GM18499 (cell line): Measurements from ENCODE around the gene FCAMR.

Experiments used
- ATAC-seq: cut with Tn5 transposase; IDR thresholded peaks from one replicate; pipeline ENCODE4 v1.9.1; 2021; ENCODE audit warnings: moderate number of reproducible peaks; ENCODE audit not compliant: insufficient read depth, unreplicated experiment

Gene FCAMR, protein sequence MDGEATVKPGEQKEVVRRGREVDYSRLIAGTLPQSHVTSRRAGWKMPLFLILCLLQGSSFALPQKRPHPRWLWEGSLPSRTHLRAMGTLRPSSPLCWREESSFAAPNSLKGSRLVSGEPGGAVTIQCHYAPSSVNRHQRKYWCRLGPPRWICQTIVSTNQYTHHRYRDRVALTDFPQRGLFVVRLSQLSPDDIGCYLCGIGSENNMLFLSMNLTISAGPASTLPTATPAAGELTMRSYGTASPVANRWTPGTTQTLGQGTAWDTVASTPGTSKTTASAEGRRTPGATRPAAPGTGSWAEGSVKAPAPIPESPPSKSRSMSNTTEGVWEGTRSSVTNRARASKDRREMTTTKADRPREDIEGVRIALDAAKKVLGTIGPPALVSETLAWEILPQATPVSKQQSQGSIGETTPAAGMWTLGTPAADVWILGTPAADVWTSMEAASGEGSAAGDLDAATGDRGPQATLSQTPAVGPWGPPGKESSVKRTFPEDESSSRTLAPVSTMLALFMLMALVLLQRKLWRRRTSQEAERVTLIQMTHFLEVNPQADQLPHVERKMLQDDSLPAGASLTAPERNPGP

GRCh38 chr1:206970446-206970845 is at the start of gene FCAMR:
Gene FCAMR (minus strand): TSS chr1:206970460. CDS start chr1:206970125, 335 bp downstream.
- no peak for ATAC-seq

DNA sequence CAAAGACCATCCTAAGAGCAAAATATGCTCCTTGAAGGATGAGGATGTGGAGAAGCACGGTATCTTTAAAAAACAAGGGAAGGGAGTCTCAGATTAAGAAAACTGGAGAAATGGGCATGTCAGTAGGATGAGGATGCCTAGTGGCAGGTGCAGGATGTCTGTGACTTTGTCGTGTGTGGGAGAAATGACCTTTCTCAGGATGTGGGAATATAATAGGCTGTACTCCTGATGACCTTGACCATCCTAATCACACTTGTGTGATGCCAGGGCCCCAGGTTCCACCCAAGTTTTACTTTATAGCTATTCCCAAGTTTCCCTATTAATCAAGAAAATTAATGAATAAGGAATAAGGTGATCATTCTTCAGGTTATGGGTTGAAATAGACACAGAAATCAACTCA is 49.4 kb upstream of the FCAMR start:
- no peak for ATAC-seq

DNA sequence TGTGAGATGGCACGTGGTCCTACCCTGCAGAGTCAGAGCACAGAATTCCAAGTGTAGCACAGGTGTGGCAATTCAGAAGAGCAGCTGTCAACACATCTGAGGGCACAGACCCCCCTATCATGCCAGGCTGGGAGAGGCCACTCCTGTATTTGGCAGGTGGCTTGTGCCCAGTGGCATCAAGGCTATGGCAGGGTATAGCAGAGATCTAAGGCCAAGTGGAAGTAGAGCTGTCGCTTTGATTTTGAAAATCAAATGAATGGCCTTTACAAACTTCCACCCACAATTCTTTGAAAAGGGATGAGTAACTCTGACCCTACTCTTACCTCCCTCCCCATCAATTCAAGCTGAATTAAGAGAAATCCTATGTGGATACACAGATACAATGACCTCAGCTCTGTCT is 48.9 kb upstream of the FCAMR start:
- no peak for ATAC-seq

GRCh38 chr1:207018707-207019106 is 48.4 kb upstream of the FCAMR start:
- ATAC-seq = no peak

DNA sequence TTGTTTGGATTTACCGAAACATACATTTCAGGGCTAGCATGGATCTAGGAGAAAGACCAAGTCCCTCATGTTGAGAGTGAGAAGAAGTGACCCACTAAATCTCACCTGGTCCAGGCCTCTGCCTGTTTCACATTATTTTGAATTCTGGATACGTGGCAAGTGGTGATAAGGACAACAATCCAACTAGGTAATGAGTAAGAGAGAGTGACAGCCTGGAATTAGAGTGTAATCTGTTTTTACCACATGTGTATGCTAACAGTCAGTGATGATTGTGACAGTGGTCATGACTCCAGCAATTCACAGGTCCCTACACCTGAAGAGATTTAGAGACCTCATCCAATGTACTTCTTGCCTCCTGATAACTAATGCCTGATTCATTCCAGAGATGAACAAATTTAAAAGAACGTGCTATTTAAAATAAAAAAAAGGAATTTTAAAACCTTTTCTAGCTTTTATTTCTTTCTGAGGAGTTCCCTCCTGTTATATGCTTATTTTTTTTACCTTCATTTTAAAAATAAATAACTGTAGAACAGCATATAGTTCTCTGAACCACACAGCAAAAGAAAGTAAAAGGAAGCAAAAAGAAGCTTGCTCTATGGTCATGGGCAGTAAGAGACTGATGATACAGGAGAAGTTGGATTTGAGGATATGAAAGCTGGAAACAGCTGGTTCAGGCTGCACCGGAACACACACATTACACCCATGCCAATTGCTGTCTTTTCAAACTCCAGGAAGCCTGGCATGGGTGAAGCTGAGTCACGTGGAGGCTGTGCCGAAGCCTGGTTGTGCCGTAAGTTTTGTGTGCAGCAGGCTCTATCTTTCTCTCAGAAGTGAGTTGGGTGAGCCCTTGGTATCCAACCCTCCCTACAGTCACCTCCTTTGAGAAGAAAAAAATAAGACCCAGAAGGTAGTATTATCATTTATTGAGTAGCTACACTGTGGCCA is 47.6 kb upstream of the FCAMR start:
- no peak for ATAC-seq

DNA sequence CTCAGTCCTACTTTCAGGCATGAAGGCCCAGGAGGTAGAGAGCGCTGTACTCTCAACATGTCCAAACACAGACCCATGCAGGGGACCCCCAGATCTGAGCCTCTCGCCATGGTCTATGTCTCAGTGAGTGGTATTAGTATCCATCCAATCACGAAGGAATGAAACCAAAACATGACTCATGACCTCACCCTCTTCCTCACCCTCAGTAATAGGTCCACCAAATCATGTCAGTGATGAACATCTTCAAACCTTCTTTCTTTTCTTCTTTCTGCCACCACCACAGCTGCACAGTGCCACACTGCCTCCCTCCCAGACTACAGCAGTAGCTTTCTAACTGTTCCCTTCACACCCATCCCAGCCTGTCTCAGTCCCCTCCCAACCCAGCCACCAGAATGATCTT is 45.5 kb upstream of the FCAMR start:
- ATAC-seq = no peak

DNA sequence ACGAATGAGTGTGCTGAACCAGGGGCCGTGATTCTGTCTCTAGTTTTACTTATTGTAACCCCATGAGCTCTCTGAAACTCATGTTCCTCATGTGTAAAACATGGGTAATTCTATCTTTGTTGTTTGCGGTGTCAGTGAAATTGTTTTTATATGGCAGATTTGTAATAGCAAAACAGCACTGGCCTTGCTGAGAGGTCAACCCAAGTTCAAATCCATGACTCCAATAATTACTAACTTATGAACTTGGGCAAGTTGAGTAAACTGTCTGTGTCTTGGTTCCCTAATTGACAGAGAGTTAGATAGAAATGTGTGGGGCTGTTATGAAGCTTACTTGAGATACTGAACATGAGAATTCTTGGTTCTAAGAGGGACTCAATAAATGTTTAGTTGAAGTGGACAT is 44.5 kb upstream of the FCAMR start:
- no peak for ATAC-seq

DNA sequence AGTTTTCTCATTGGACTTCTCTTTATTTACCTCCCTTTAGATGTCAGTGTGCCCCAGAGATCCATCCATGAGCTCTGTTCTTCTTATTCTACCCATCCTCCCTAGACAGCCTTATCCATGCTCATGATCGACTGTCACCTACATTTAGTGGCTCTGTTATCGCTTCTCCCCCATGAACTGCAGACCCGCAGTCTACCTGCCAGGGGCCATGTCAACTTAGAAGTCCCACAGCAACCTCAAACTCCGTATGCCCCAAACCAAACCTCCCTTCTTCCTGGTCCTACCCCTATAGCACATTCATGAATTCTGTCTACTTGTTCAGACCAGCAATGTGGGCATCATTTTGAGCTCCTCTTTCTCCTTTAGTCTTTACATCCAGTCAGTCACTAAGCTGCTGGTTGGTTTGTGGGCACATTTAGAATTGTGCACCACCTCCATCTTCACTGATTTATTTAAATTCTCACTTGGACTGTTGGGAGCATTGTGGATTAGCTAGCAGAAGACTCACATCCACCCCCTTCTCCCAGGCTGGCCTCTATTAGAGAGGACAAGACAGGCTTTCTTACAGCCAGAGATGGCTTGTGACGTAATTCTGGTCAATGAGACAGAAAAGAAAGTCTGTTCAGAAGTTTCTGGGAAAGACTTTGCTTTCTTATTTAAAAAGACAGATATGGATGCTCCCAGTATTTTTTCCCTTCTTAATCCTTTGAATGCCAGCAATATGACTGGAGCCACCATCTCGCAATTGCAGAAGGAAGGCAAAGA is 43.2 kb upstream of the FCAMR start:
- no peak for ATAC-seq

- no peak for ATAC-seq
Measured at GRCh38 chr1:207010726-207011125, 40.5 kb upstream of the FCAMR start.

GRCh38 chr1:207009945-207010344 is 39.7 kb upstream of the FCAMR start:
- ATAC-seq = no peak

- no peak for ATAC-seq
Measured at GRCh38 chr1:207009182-207009850, 39.1 kb upstream of the FCAMR start.

DNA sequence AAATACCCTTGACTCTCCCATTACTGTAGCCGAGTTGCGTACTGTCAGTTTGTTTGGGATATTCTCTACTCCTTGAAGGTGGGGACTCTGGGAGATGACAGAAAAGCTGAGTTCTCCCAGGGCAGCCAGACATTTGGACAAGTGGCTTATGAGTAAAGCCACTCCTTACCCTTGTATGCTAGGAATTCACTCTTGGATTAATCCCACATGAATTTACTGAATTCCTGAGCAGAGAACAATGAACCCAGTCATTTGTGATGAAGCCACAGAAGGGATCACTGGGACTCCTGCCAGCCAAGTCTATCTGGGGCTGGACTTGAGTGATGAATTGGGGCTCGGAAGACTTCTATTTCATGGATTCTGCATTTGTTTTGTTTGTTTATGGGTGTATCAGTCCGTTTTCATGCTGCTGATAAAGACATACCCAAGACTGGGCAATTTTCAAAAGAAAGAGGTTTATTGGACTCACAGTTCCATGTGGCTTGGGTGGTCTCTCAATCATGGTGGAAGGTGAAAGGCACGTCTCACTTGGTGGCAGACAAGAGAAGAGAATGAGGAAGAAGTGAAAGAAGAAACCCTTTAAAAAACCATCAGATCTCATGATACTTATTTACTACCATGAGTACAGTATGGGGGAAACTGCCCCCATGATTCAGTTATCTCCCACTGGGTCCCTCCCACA is 37.2 kb upstream of the FCAMR start:
- ATAC-seq = no peak

- ATAC-seq = no peak
Measured at GRCh38 chr1:207006914-207007313, 36.7 kb upstream of the FCAMR start.

DNA sequence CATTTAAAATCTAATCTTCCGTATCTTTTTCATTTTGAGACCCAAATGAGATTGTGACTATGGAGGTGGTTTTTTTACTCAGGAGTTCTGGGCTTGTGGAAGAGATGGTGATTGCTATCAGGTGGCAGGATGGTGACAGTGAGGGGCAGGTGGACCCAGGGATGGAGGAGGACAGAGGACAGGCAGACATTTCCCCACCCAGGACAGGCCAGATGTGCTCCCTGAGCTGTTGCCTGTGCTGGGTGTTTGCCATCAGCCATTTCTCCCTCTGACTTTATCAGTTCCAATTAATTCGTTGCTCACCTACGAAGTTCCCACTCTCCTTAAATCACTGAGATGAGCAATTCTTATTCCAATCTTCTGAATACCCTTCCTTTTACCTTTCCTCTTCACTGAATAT is 35.8 kb upstream of the FCAMR start:
- ATAC-seq = no peak

DNA sequence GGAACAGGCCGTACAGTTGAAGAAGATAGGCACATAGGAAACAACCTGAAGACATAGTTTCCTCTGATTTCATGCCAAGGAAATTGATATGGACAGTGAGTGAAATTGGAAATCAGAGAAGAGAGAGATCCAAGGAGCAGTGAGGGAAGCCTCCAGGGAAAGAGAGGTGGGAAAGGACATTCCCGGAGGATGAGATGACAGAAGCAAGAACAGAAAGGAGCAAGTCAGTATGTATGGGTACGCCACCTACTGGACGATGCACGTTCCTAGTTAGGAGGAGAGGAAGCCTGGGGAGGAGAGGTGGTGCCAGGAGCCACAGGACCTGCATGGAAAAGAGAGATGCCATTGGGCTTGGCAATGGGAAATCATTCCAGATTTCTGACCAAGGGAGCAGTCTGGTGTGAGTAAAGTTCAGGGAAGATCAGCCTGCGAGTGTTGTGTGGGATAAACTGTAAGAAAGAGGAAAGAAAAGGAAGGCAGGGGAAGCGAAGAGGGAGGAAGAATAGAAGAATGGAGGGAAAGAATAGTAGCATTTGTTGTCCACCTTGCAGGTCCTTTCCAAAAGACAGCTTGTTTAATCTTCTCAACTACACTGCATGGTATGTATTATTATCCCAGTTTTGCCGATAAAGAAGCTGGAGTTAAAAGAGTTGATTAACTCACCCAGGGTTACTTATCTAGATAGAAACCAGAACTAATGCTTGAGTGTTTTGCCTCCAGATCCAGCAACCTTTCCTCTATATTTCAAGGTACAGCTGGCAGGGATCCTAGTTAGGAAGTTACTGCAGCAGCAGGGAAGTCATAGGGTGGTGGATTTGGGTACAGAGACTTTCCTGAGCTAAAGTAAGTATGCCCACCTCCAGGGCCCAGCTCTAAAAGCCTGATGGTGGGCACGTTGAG is 34.9 kb upstream of the FCAMR start:
- no peak for ATAC-seq

DNA sequence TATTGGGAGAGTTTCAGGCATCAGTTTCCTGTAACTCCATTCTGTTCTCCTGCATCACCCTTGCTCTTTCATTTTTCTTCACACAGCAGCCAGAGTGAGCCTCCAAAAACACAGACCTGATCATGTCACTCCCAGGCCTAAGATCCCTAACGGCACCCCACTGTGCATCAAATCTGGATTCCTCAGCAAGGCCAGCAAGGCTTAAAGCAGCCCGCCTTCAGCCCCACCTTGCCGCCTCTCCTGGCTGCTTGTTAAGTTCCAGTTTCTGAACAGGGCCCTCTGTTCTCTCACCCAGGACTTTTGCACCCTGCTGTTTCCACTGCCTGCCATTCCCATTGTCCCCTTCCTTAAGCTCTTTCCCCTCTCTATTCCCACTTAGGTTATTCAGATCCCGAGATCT is 33.0 kb upstream of the FCAMR start:
- no peak for ATAC-seq

GRCh38 chr1:207002724-207003146 is 32.5 kb upstream of the FCAMR start:
- no peak for ATAC-seq
